ENCODE data around the gene PAIP1. TPM values are rescaled to one million over a fixed set of nuclear protein-coding genes. Genes with fewer than 3 reads are reported as not detected.

Gene PAIP1
- total RNA-seq, 1 donor from 2014 or later, result 95.5 TPM

DNA sequence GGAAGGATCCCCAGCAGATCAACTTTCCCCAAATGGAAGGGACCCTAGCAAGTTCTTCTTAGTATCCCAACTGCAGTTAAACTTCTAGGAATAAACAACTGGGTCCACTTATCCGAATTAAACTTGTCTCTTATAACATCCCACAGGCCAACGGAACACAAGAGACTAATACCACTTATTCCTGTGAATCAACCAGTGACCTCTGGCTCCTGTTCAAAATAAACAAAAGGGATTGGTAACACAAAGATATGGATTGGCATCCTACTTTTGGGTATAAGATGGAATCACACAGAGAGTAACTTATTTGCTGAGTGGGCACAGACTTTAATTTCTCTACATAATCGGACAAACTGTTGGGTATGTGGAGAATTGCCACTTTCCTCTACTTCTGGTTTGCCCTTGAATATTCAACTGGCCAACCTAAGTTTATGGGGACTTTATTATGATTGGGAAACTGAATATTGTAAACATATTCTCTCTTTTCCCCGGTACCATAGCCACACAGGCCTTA lies 12.4 kb upstream of the PAIP1 start:
- Mint-ChIP-seq H3K27ac (no peak overlapping the region), H3K4me1 (ENCODE audit: unreplicated experiment) (no peaks in the 10 kb centered on the region), H3K36me3 (no peaks in the 10 kb centered on the region), H3K4me3 (no peak overlapping the region), H3K9me3 (no peaks in the 10 kb centered on the region), H3K27me3 (no peaks in the 10 kb centered on the region)
- TF ChIP-seq, protein P1, sequence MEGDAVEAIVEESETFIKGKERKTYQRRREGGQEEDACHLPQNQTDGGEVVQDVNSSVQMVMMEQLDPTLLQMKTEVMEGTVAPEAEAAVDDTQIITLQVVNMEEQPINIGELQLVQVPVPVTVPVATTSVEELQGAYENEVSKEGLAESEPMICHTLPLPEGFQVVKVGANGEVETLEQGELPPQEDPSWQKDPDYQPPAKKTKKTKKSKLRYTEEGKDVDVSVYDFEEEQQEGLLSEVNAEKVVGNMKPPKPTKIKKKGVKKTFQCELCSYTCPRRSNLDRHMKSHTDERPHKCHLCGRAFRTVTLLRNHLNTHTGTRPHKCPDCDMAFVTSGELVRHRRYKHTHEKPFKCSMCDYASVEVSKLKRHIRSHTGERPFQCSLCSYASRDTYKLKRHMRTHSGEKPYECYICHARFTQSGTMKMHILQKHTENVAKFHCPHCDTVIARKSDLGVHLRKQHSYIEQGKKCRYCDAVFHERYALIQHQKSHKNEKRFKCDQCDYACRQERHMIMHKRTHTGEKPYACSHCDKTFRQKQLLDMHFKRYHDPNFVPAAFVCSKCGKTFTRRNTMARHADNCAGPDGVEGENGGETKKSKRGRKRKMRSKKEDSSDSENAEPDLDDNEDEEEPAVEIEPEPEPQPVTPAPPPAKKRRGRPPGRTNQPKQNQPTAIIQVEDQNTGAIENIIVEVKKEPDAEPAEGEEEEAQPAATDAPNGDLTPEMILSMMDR (conservative IDR thresholded peaks at IDR 0.05), result no peak
- DNase-seq (ENCODE audit: extremely low spot score, unreplicated experiment), result no peak

DNA sequence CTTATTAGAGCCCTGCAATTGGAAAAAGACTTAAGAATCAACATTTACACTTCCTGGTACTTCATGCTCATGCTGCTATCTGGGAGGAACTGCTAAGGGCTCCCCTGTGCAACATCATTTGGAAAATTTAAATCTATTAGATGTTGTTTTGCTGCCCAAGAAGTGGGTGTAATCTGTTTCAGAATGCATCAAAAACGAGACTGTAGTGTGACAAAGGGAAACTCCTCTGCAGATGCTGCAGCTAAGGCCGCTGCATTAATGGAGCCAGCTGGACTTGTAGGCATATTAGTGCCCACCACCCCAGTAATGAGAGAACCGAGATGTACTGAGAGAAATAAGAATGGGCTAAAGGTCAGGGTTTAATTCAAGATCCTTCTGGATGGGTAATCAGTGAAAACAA lies 11.1 kb upstream of the PAIP1 start:
- no peak for DNase-seq (ENCODE audit: extremely low spot score, unreplicated experiment)
- H3K4me3 Mint-ChIP-seq, result no peak overlapping the region
- peaks cover 5% of the 10 kb centered on the region for H3K9me3 Mint-ChIP-seq
- TF ChIP-seq, protein P1 (conservative IDR thresholded peaks at IDR 0.05), result no peak
- peaks cover 7% of the 10 kb centered on the region for H3K4me1 Mint-ChIP-seq (ENCODE audit: unreplicated experiment)
- peaks cover 5% of the 10 kb centered on the region for H3K36me3 Mint-ChIP-seq
- H3K27ac Mint-ChIP-seq, result no peak overlapping the region
- H3K27me3 Mint-ChIP-seq, result peaks cover 4% of the 10 kb centered on the region

DNA sequence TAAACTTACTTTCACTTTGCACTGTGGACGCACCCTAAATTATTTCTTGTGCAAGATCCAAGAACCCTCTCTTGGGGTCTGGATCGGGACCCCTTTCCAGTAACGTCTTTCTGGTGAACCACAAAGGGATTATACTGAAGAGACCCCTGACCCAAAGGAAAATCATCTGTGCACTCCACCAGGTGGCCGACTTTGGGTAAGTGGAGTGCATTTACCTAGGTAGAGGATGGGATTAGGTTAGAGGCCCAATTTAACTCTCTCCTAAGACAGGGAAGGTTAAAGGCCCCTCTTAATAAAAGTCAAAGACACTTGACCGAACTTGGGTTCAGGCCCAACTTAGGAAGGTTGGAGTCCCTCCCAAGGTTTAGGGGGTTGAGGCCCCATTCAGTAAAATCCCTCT lies 8.2 kb upstream of the PAIP1 start:
- Mint-ChIP-seq H3K27ac (no peak overlapping the region), H3K9me3 (peaks cover 5% of the 10 kb centered on the region), H3K4me1 (ENCODE audit: unreplicated experiment) (peaks cover 7% of the 10 kb centered on the region), H3K36me3 (peaks cover 5% of the 10 kb centered on the region), H3K27me3 (peaks cover 4% of the 10 kb centered on the region), H3K4me3 (no peak overlapping the region)
- no peak for DNase-seq (ENCODE audit: extremely low spot score, unreplicated experiment)
- TF ChIP-seq, protein P1 (conservative IDR thresholded peaks at IDR 0.05), result no peak

DNA sequence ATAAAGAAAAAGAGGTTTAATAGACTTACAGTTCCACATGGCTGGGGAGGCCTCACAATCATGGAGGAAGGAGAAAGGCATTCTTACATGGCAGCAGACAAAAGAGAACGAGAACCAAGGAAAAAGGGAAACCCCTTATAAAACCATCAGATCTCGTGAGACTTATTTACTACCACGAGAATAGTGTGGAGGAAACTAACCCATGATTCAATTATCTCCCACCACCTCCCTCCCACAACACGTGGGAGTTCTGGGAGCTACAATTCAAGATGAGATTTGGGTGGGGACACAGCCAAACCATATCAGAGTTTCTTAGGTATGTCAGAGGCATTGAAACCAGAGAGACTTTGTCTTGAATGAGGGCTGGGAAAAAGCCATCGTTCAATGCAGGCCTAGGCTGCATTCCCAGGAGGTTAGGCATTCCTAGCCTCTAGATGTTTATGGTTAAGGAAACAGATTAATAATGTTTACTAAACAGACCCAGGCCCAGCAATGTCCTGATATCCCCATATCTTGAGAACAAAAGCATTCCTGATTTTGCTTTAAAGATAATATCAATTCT lies 7.5 kb upstream of the PAIP1 start:
- Mint-ChIP-seq H3K36me3 (peaks cover 5% of the 10 kb centered on the region), H3K27me3 (peaks cover 4% of the 10 kb centered on the region), H3K4me1 (ENCODE audit: unreplicated experiment) (peaks cover 7% of the 10 kb centered on the region), H3K27ac (no peak overlapping the region), H3K4me3 (no peak overlapping the region), H3K9me3 (peaks cover 5% of the 10 kb centered on the region)
- TF ChIP-seq, protein P1 (conservative IDR thresholded peaks at IDR 0.05), result no peak
- DNase-seq (ENCODE audit: extremely low spot score, unreplicated experiment), result no peak

DNA sequence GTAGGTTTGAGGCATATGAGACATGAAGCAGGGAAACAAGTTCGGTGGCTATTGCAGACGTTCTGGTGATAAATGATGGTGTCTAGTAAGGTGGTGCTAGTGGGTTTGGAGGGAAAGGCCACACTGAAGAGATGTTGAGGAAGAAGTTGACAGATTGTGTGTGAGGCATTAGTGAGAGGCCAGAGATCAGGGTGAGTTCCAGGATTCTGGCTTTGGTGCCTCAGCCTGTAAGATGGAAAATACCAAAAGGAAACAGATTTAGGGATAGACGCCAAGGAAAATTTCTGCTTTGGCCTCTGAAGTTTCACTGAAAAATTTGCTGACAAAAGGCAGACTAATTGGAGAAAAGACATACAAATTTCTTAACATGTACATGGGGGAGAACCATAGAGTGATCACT lies 6.4 kb upstream of the PAIP1 start:
- Mint-ChIP-seq H3K27ac (peak overlapping the region; percentile 53), H3K36me3 (peaks cover 5% of the 10 kb centered on the region), H3K4me1 (ENCODE audit: unreplicated experiment) (peaks cover 7% of the 10 kb centered on the region), H3K27me3 (peaks cover 4% of the 10 kb centered on the region), H3K9me3 (peaks cover 5% of the 10 kb centered on the region), H3K4me3 (peak overlapping the region; percentile 15)
- no peak for DNase-seq (ENCODE audit: extremely low spot score, unreplicated experiment)
- TF ChIP-seq, protein P1 (conservative IDR thresholded peaks at IDR 0.05), result no peak

Data from type B pancreatic cell (in vitro differentiated cells).